K562 (cell line): ENCODE results near the gene NPB. TPM values are rescaled to one million over a fixed set of nuclear protein-coding genes. Genes with fewer than 3 reads are reported as not detected.
A peak's percentile ranks its signal among the peaks of the same experiment; 100 is the strongest.

Experiments used
- BRF2 ChIP-seq: IDR thresholded peaks from 3 replicates; pipeline ENCODE4 v1.6.1; 2011; ENCODE audit warnings: borderline replicate concordance, mild to moderate bottlenecking; ENCODE audit not compliant: insufficient read length, insufficient read depth
- CREBBP ChIP-seq: IDR thresholded peaks from one replicate; pipeline ENCODE4 v1.6.1; 2012; ENCODE audit warnings: low read depth, mild to moderate bottlenecking, control low read depth, inconsistent platforms, low read length
- FOXA3 ChIP-seq, 2 experiments: fragments of 450-650 bp in 1 of 2; sonication (generic) in 1 of 2; formaldehyde crosslinking; IDR thresholded peaks in 1 of 2; conservative IDR thresholded peaks in 1 of 2; 2 replicates each; pipeline versions ENCODE4 v1.4.0 to v1.8.0; 2020 to 2022; ENCODE audit warnings: mild to moderate bottlenecking in 2 of 2, missing genetic modification reagents in 1 of 2
- FOXK1 ChIP-seq: sonication (generic); formaldehyde crosslinking; IDR thresholded peaks from 2 replicates; pipeline ENCODE4 v1.8.0; 2022; ENCODE audit warnings: missing genetic modification reagents, mild to moderate bottlenecking, borderline replicate concordance
- FOXM1 ChIP-seq, 2 experiments: fragments of 450-650 bp in 1 of 2; sonication (generic) in 1 of 2; formaldehyde crosslinking in 1 of 2; IDR thresholded peaks; 2 replicates each; pipeline versions ENCODE4 v1.6.1 to v1.9.0; 2017 to 2022; ENCODE audit warnings: low read depth in 2 of 2, mild to moderate bottlenecking in 2 of 2, missing genetic modification reagents in 1 of 2, moderate library complexity in 1 of 2
- MIER1 ChIP-seq: fragments of 450-650 bp; IDR thresholded peaks from 2 replicates; pipeline ENCODE4 v1.6.1; 2016; ENCODE audit warnings: antibody characterized with exemption, mild to moderate bottlenecking, low read depth
- NR2F6 ChIP-seq: fragments of 450-650 bp; formaldehyde crosslinking; IDR thresholded peaks from 2 replicates; pipeline ENCODE4 v1.4.0; 2020; ENCODE audit warnings: mild to moderate bottlenecking
- NRF1 ChIP-seq, 2 experiments: fragments of 450-650 bp; IDR thresholded peaks in 1 of 2; conservative IDR thresholded peaks in 1 of 2; 2 replicates each; pipeline ENCODE4 v1.6.1; 2014; ENCODE audit warnings: mild to moderate bottlenecking in 2 of 2
- TAF9B ChIP-seq: fragments of 450-650 bp; IDR thresholded peaks from 2 replicates; pipeline ENCODE4 v1.6.1; 2018; ENCODE audit warnings: mild to moderate bottlenecking; ENCODE audit not compliant: partially characterized antibody
- ZFX ChIP-seq: sonication (generic); formaldehyde crosslinking; IDR thresholded peaks from 2 replicates; pipeline ENCODE4 v1.8.0; 2022; ENCODE audit warnings: mild to moderate bottlenecking, missing genetic modification reagents, moderate library complexity
- ZNF197 ChIP-seq: fragments of 200-800 bp; sonication (Bioruptor generic); IDR thresholded peaks from 2 replicates; pipeline ENCODE4 v1.6.1; 2016; ENCODE audit warnings: low read depth, missing genetic modification characterization, missing compliant biosample characterization
- ZNF436 ChIP-seq: fragments of 250-450, 450-650 bp; sonication (Bioruptor Pico); formaldehyde crosslinking; IDR thresholded peaks from 2 replicates; pipeline ENCODE4 v1.7.0; 2020; ENCODE audit warnings: mild to moderate bottlenecking
- polyA plus RNA-seq, 8 experiments: library from polyadenylated mRNA; depleted of rRNA in 4 of 8; stranded (reverse) in 5 of 8; unstranded in 3 of 8; fragments of >200 nt; fragmentation: Nextera tagmentation in 2 of 8; fragmentation: Illumina TruSeq in 1 of 8; extraction: Ambion mirVana in 2 of 8; extraction: Trizol in 1 of 8; gene quantifications; 2 replicates each; pipeline versions ENCODE4 v1.2.1 to v1.2.3, GENCODE V29; 2011 to 2014; ENCODE audit warnings: inconsistent platforms in 1 of 8, missing spikeins in 1 of 8
- total RNA-seq, 7 experiments: library from RNA; depleted of rRNA in 6 of 7; stranded (reverse); fragments of >200 nt in 6 of 7; fragmentation: Illumina TruSeq in 2 of 7; extraction: Trizol in 2 of 7; gene quantifications; 2 replicates each; pipeline versions ENCODE4 v1.2.1 to v1.2.3, GENCODE V29; 2011 to 2021; ENCODE audit warnings: low replicate concordance in 1 of 7
- TF ChIP-seq, protein P1 (sequence below): IDR thresholded peaks from 2 replicates; pipeline ENCODE4 v1.6.1; 2011; ENCODE audit warnings: borderline replicate concordance, low read depth, mild to moderate bottlenecking, moderate library complexity, low read length; ENCODE audit not compliant: insufficient read depth, poor library complexity, severe bottlenecking
- TF ChIP-seq, protein P2 (sequence below): IDR thresholded peaks from 3 replicates; pipeline ENCODE4 v1.6.1; 2011; ENCODE audit warnings: borderline replicate concordance, mild to moderate bottlenecking, moderate library complexity; ENCODE audit not compliant: insufficient read length; ENCODE audit errors: extremely low read depth
- TF ChIP-seq, protein P3 (sequence below): fragments of 250-450 bp; sonication (Bioruptor Pico); IDR thresholded peaks from 2 replicates; pipeline ENCODE4 v1.5.0; 2021; ENCODE audit warnings: mild to moderate bottlenecking, moderate library complexity

The NPB gene
- total and polyA plus RNA-seq, 9 of the 15 experiments (the other 6 are each of a cell fraction or from before 2014, with no cell fraction given): 0.03 to 0.61 (median 0.14) TPM; not detected in 2

- TF ChIP-seq, protein P1, sequence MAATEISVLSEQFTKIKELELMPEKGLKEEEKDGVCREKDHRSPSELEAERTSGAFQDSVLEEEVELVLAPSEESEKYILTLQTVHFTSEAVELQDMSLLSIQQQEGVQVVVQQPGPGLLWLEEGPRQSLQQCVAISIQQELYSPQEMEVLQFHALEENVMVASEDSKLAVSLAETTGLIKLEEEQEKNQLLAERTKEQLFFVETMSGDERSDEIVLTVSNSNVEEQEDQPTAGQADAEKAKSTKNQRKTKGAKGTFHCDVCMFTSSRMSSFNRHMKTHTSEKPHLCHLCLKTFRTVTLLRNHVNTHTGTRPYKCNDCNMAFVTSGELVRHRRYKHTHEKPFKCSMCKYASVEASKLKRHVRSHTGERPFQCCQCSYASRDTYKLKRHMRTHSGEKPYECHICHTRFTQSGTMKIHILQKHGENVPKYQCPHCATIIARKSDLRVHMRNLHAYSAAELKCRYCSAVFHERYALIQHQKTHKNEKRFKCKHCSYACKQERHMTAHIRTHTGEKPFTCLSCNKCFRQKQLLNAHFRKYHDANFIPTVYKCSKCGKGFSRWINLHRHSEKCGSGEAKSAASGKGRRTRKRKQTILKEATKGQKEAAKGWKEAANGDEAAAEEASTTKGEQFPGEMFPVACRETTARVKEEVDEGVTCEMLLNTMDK: peak; percentile 3
- TF ChIP-seq FOXK1 (CRISPR knock-in tag): no peak; the same call in 1 of the 2 replicates
- TF ChIP-seq FOXA3 (CRISPR knock-in tag; conservative IDR thresholded peaks at IDR 0.05 in 1 of 2, IDR thresholded peaks at IDR 0.05 in 1 of 2): peak in 1 of 2 experiments; percentile 87; a peak in 2 of 4 replicates
- TF ChIP-seq NRF1 (conservative IDR thresholded peaks at IDR 0.05 in 1 of 2, IDR thresholded peaks at IDR 0.05 in 1 of 2): peak; percentile 95 to 96
- TF ChIP-seq MIER1: no peak
- no peak for TF ChIP-seq CREBBP
- peak; percentile 99 for TF ChIP-seq ZFX (CRISPR knock-in tag)
- no peak for TF ChIP-seq ZNF197 (CRISPR knock-in tag)
- TF ChIP-seq ZNF436 (CRISPR knock-in tag): no peak
- no peak for TF ChIP-seq NR2F6 (CRISPR knock-in tag)
- TF ChIP-seq, protein P2, sequence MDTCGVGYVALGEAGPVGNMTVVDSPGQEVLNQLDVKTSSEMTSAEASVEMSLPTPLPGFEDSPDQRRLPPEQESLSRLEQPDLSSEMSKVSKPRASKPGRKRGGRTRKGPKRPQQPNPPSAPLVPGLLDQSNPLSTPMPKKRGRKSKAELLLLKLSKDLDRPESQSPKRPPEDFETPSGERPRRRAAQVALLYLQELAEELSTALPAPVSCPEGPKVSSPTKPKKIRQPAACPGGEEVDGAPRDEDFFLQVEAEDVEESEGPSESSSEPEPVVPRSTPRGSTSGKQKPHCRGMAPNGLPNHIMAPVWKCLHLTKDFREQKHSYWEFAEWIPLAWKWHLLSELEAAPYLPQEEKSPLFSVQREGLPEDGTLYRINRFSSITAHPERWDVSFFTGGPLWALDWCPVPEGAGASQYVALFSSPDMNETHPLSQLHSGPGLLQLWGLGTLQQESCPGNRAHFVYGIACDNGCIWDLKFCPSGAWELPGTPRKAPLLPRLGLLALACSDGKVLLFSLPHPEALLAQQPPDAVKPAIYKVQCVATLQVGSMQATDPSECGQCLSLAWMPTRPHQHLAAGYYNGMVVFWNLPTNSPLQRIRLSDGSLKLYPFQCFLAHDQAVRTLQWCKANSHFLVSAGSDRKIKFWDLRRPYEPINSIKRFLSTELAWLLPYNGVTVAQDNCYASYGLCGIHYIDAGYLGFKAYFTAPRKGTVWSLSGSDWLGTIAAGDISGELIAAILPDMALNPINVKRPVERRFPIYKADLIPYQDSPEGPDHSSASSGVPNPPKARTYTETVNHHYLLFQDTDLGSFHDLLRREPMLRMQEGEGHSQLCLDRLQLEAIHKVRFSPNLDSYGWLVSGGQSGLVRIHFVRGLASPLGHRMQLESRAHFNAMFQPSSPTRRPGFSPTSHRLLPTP: no peak
- no peak for TF ChIP-seq TAF9B
- TF ChIP-seq, protein P3, sequence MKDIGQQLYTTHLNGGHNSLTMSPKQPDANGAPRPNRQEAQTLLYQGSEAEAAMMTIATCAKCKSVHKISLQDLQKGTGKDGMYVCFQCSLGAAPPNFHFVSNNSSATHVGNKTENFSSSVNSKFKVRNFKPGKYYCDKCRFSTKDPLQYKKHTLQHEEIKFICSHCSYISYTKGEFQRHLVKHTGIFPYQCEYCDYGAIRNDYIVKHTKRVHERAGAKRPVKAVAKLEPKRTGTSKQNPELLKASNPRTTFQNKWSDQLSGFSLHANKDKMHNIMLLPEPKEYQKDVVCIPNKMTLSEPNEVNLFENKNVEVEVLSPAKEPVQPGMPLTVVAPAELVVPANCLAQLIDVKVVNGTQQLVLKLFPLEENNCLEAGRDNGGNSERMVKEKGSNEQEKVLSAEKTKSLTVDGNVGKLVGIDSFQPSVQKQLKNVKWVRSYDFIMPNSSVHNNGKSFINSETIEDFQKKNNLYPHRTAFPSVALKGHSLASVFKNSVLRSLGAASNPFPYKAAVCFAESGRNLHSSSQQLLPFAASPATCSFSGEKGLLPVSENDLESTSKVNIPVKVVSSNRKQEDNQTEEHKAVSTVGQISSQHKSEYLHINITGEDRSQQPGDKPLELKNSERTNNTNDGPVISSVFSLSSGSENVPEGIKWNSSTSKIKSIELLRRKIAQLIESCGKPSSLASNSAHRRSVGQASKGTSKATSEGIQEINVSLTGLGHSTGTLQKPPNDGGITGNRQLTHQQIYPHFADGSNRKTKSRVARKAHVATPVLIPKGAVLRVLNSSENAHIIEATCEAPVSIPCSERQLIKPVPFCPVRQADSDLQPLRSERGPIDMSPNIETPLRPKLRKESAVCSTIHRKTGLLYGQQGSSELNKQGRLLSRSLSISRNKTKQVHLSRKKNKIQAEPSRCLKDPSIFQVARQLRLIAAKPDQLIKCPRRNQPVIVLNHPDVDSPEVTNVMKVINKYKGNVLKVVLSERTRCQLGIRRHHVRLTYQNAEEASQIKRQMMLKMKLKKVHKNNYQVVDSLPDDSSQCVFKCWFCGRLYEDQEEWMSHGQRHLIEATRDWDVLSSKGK (CRISPR knock-in tag): no peak
- TF ChIP-seq BRF2: no peak
- TF ChIP-seq FOXM1 (IDR thresholded peaks at IDR 0.05; ENCODE audit: low read depth): no peak
- TF ChIP-seq FOXM1 (CRISPR knock-in tag; IDR thresholded peaks at IDR 0.05; ENCODE audit: low read depth): peak; percentile 94
These were observed 30.4 kb upstream of the NPB start (continued) for GRCh38 chr17:81871387-81872230.
